Heart right ventricle (tissue), 16 donors: ENCODE results near the gene SPINK4. TPM values are rescaled to one million over a fixed set of nuclear protein-coding genes. Genes with fewer than 3 reads are reported as not detected.
A peak's percentile ranks its signal among the peaks of the same experiment; 100 is the strongest.

ENCODE experiments used
- ATAC-seq, 8 donors: fragments of 200-7000 bp; cut with Tn5 transposase; one replicate each; pipeline ENCODE4 v1.9.1; 2020; ENCODE audit warnings: mild to moderate bottlenecking in 8 of 8, moderate library complexity in 8 of 8, moderate number of reproducible peaks in 1 of 8
- DNase-seq, 2 donors: peaks; one replicate each; pipeline ENCODE4 v3.0.0-alpha.2; 2020
- H3K27ac ChIP-seq, 10 donors: fragments of 200-600 bp; sonication (generic) in 2 of 10; one replicate each; pipeline versions ENCODE4 v1.5.0 to v1.8.0; 2020 to 2022; ENCODE audit warnings: mild to moderate bottlenecking in 3 of 10
- H3K27me3 ChIP-seq, 7 donors: fragments of 200-600 bp; one replicate each; pipeline ENCODE4 v1.8.0; 2021 to 2022; ENCODE audit warnings: mild to moderate bottlenecking in 2 of 7
- H3K36me3 ChIP-seq, 9 donors: fragments of 200-600 bp; sonication (generic) in 1 of 9; one replicate each; pipeline versions ENCODE4 v1.5.0 to v1.8.0; 2020 to 2022; ENCODE audit warnings: mild to moderate bottlenecking in 2 of 9
- H3K4me1 ChIP-seq, 9 donors: fragments of 200-600 bp; sonication (generic) in 1 of 9; one replicate each; pipeline versions ENCODE4 v1.5.0 to v1.8.0; 2020 to 2022; ENCODE audit warnings: mild to moderate bottlenecking in 4 of 9
- H3K4me3 ChIP-seq, 10 donors: fragments of 200-600 bp; sonication (generic) in 2 of 10; one replicate each; pipeline versions ENCODE4 v1.5.0 to v1.8.0; 2020 to 2022; ENCODE audit warnings: mild to moderate bottlenecking in 7 of 10, moderate library complexity in 2 of 10
- H3K9me3 ChIP-seq, 11 donors: fragments of 200-600 bp in 10 of 11; sonication (generic) in 2 of 11; one replicate each; pipeline versions ENCODE4 v1.5.0 to v1.8.0; 2013 to 2022; ENCODE audit warnings: mild to moderate bottlenecking in 2 of 11, control low read depth in 1 of 11, moderate library complexity in 1 of 11
- CTCF ChIP-seq, 9 donors: fragments of 200-600 bp; sonication (generic) in 2 of 9; IDR thresholded peaks; one replicate each; pipeline versions ENCODE4 v1.5.0 to v1.8.0; 2021 to 2022; ENCODE audit warnings: antibody characterized with exemption in 9 of 9, mild to moderate bottlenecking in 5 of 9, moderate library complexity in 1 of 9
- WGBS, 2 donors: extraction: QIAGEN DNeasy Blood & Tissue Kit; methylation state at CpG; one replicate each; pipeline ENCODE4 v1.1.7; 2013; ENCODE audit warnings: inconsistent platforms in 1 of 2; 5-methylcytosine and 5-hydroxymethylcytosine counted together
- intact Hi-C, 10 donors: fragments of 100-400 bp; cut with DNase I; formaldehyde crosslinking; loops; one replicate each; pipeline versions ENCODE4 v1.11.1 to v1.14.2; 2022
- polyA plus RNA-seq, 2 donors: library from polyadenylated mRNA; stranded (reverse); fragments of 200-250 nt; gene quantifications; one replicate each; pipeline ENCODE4 v1.2.3, GENCODE V29; 2013
- total RNA-seq, 10 donors: library from RNA; stranded (reverse); fragmentation: NEBNext Ultra II Directional in 3 of 10; extraction: Animal tissue kit (Norgen Biotek cat#: 25700) in 3 of 10; gene quantifications; one replicate each; pipeline versions ENCODE4 v1.2.1 to v1.2.4, GENCODE V29; 2021 to 2023
- donor health status: Arrhythmogenic right ventricular cardiomyopathy.
- donor health status: ischemic (EF 13 %, LVEDD 7.1; RV severe dilation, severe dysfunction).
- donor health status: healthy with polysubstance abuse.
- donor health status: DM: no; HTN: yes; CAD: no.
- donor health status: DM: no; HTN: no; CAD: no.
- donor health status: ischemic (EF 25% LVEDD 6.9; RV normal size, moderate dysfunction).
- donor health status: ischemic (EF 25% LVEDD 5.7; RV mildly dilated, moderate dysfunction).
- donor health status: healthy.
- donor health status: DM: yes; HTN: yes; CAD: no.
- donor health status: Ischemic cardiomyopathy.
- donor health status: ischemic (EF 35%, LVEDD 5.7; RV mildly dilated, moderate dysfunction).
- donor health status: nonischemic (EF 11% LVEDD 7.7; RV severe dilation, severe dysfunction).
- donor health status: DM: yes; HTN: yes; CAD: no.
- donor health status: PGD.
- donor health status: ischemic (EF 29% LVEDD 5.4; RV normal size, mild dysfunction).
- donor health status: nonischemic (EF 23%, LVEDD 6.1; RV moderate dilation, normal function).

SPINK4 gene
- total and polyA plus RNA-seq, 12 donors: not detected

DNA sequence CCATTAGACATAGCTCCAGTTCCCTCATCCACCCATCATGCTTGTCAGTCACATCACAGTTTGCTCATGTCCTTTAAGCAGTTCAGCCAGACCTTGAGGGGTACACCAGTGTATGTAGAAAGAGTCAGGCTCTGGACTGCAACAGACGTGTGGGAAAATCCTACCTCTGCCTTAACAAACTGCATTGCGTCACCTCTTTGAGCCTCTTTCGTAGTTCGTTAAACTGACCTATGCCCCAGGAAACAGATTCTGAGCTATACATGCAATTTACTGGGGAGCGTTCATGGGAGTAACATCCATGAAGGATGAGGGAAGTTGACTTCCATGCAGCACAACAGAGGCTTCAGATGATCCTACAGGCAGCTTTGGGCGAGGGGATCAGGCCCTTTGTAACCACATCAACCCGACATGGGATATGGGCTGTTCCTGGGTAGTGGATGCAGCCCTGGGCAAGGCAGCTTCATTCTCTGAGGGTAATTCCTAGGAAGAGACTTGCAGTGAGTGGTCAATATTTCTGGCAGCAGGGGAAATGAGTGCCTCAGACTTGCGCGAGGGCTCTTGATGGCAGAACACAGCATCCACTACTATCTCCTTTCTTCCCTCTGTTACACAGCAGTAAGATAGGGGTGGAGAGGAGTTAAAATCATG lies 4.3 kb downstream of the SPINK4 start:
- Histone ChIP-seq H3K4me1 (peaks cover 0 to 13% (median 9%) of the 10 kb centered on the region in 9 donors), H3K9me3 (no peaks in the 10 kb centered on the region), H3K36me3 (peaks cover 0 to 17% (median 0%) of the 10 kb centered on the region in 9 donors), H3K27ac (no peak overlapping the region), H3K27me3 (no peaks in the 10 kb centered on the region), H3K4me3 (no peak overlapping the region)
- intact Hi-C loops: no loop called here
- TF ChIP-seq CTCF (IDR thresholded peaks at IDR 0.05): no peak
- no peak for ATAC-seq
- 89 to 90% methylated on average over 9 of the region's 9 CpGs for WGBS, 2 donors
- no peak for DNase-seq

DNA sequence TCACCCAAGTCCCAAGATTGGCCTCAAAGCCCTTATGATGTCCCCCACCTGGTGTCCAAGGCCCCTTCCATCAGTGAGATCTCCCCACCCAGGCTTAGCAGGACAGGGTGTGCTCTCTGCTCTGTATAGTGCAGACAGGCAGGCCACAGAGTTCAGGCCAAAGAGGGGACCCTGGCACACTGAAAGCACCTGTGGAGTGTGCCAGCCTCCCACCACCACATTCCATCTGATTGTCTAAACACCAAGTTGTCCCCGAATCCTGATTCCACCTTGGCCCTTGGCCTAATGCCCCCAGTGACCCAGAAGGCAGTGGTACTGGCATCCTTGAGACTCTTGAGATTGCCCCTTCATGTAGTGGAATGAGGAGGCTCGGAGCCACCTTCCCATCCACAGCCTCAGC lies 5.4 kb downstream of the SPINK4 start:
- WGBS, 2 donors: 95 to 97% methylated on average over 2 of the region's 2 CpGs
- Histone ChIP-seq H3K4me1 (peaks cover 0 to 2% (median 0%) of the 10 kb centered on the region in 9 donors), H3K27ac (no peak overlapping the region), H3K36me3 (peaks cover 0 to 25% (median 0%) of the 10 kb centered on the region in 9 donors), H3K9me3 (no peaks in the 10 kb centered on the region), H3K27me3 (no peaks in the 10 kb centered on the region), H3K4me3 (no peak overlapping the region)
- intact Hi-C loops: no loop called here
- no peak for DNase-seq
- no peak for TF ChIP-seq CTCF (IDR thresholded peaks at IDR 0.05)
- ATAC-seq: no peak

DNA sequence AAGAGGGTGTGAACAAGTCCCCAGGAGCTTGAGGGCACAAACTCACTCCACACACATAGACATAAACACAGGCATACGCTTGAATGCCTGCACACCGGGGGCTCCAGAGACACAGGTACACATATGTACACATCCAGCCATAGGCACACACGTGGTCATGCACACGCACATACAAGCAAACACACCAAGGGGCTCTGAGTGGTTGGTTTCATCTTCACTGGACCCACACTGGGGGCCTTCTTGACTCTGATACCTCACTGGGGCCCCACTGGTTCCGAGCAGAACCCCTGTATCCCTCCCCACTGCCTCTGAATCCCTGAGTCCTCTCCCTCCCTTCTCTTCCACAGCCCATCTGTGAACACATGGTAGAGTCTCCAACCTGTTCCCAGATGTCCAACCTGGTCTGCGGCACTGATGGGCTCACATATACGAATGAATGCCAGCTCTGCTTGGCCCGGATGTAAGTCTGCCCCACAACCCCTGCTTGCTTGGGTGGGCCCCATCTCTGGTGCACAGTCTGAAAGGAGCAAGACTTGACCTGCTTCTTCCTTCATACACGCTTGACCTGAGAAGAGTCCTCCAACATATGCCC lies 6.4 kb downstream of the SPINK4 start:
- no peak for TF ChIP-seq CTCF (IDR thresholded peaks at IDR 0.05)
- Histone ChIP-seq H3K27me3 (no peaks in the 10 kb centered on the region), H3K4me1 (peaks cover 0 to 5% (median 0%) of the 10 kb centered on the region in 9 donors), H3K27ac (no peak overlapping the region), H3K9me3 (no peaks in the 10 kb centered on the region), H3K36me3 (peaks cover 0 to 32% (median 3%) of the 10 kb centered on the region in 9 donors), H3K4me3 (no peak overlapping the region)
- ATAC-seq: no peak
- 94 to 96% methylated on average over 9 of the region's 9 CpGs for WGBS, 2 donors
- DNase-seq: no peak
- intact Hi-C loops: no loop called here

DNA sequence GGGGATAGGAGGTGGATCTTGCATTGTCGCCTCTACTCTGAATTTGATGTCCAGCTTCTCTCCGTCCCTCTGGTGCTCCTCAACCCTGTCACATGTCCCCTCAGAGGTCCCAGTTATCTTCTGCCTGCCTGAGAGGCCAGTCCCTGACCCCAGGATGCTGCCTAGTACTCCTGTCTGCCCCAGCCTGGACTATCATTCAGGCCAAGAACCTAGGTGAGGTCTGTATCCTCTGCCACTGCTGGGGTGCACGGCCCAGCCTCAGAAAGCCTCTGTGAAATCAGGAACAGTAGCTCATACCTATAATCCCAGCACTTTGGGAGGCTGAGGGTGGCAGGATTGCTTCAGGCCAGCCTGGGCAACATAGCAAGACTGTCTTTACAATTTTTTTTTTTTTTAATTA lies 8.6 kb downstream of the SPINK4 start:
- H3K27ac ChIP-seq: no peak overlapping the region
- no peaks in the 10 kb centered on the region for H3K27me3 ChIP-seq
- peaks cover 0 to 52% (median 21%) of the 10 kb centered on the region in 9 donors for H3K36me3 ChIP-seq
- WGBS, 2 donors: 93 to 96% methylated on average over 3 of the region's 3 CpGs
- peaks cover 0 to 5% (median 0%) of the 10 kb centered on the region in 9 donors for H3K4me1 ChIP-seq
- DNase-seq: no peak
- peak in 1 of 8 donors; percentile 17 for ATAC-seq
- H3K4me3 ChIP-seq: no peak overlapping the region
- no peaks in the 10 kb centered on the region for H3K9me3 ChIP-seq
- TF ChIP-seq CTCF (IDR thresholded peaks at IDR 0.05): no peak
- intact Hi-C loops: no loop called here
